Fibroblast of lung (primary cell): ENCODE measurements around the gene ARHGAP10. TPM values are rescaled to one million over a fixed set of nuclear protein-coding genes. Genes with fewer than 3 reads are reported as not detected.

Source experiments
- DNase-seq, 2 donors: peaks; one replicate each; pipeline versions ENCODE4 v3.0.0 to v3.0.0-alpha.2; 2010; ENCODE audit warnings: low read depth in 2 of 2
- H2AFZ ChIP-seq: 2 replicates; pipeline ENCODE4 v1.5.1; 2012; ENCODE audit warnings: low read length, control low read depth, inconsistent platforms
- H3K27ac ChIP-seq: 2 replicates; pipeline ENCODE4 v1.5.1; 2011; ENCODE audit warnings: low read length, control low read depth; ENCODE audit not compliant: insufficient read depth
- H3K27me3 ChIP-seq: 2 replicates; pipeline ENCODE4 v1.5.1; 2011; ENCODE audit warnings: mild to moderate bottlenecking, low read length; ENCODE audit not compliant: control insufficient read depth, insufficient read depth
- H3K36me3 ChIP-seq: 2 replicates; pipeline ENCODE4 v1.5.1; 2011; ENCODE audit warnings: low read length; ENCODE audit not compliant: control insufficient read depth, insufficient read depth
- H3K4me1 ChIP-seq: 2 replicates; pipeline ENCODE4 v1.5.1; 2011; ENCODE audit warnings: low read length; ENCODE audit not compliant: control insufficient read depth, insufficient read depth; ENCODE audit errors: extremely low read depth
- H3K4me2 ChIP-seq: 2 replicates; pipeline ENCODE4 v1.5.1; 2011; ENCODE audit warnings: low read length, control low read depth; ENCODE audit not compliant: insufficient read depth; ENCODE audit errors: extremely low read depth
- H3K4me3 ChIP-seq, 4 experiments: fragments of 200-600 bp in 1 of 4; sonication (generic) in 1 of 4; replicated peaks in 1 of 4; 2 replicates each; pipeline ENCODE4 v1.5.1; 2011 to 2016; ENCODE audit warnings: low read length in 4 of 4, low read depth in 3 of 4, mild to moderate bottlenecking in 3 of 4, control low read depth in 2 of 4, inconsistent platforms in 1 of 4, mixed read lengths in 1 of 4; ENCODE audit not compliant: insufficient read depth in 1 of 4; ENCODE audit errors: control extremely low read depth in 1 of 4
- H3K79me2 ChIP-seq: 2 replicates; pipeline ENCODE4 v1.5.1; 2012; ENCODE audit warnings: mild to moderate bottlenecking, low read length, inconsistent platforms; ENCODE audit not compliant: control insufficient read depth, insufficient read depth
- H3K9ac ChIP-seq: 2 replicates; pipeline ENCODE4 v1.5.1; 2011; ENCODE audit warnings: mild to moderate bottlenecking, low read length, control low read depth; ENCODE audit not compliant: insufficient read depth
- H3K9me3 ChIP-seq: 2 replicates; pipeline ENCODE4 v1.5.1; 2012; ENCODE audit warnings: low read depth, low read length; ENCODE audit not compliant: control insufficient read depth, insufficient read depth
- H4K20me1 ChIP-seq: 2 replicates; pipeline ENCODE4 v1.5.1; 2011; ENCODE audit warnings: low read length; ENCODE audit not compliant: control insufficient read depth, insufficient read depth; ENCODE audit errors: extremely low read depth
- CTCF ChIP-seq, 2 donors: IDR thresholded peaks in 1 of 2; conservative IDR thresholded peaks in 1 of 2; 1 replicate in 1 of 2; 2 replicates in 1 of 2; pipeline ENCODE4 v1.5.1; 2011 to 2012; ENCODE audit warnings: low read length in 2 of 2, control low read depth in 1 of 2, inconsistent platforms in 1 of 2, low read depth in 1 of 2, mild to moderate bottlenecking in 1 of 2
- EZH2 ChIP-seq: IDR thresholded peaks from 2 replicates; pipeline ENCODE4 v1.5.1; 2012; ENCODE audit warnings: low read length, control low read depth, mild to moderate bottlenecking; ENCODE audit errors: missing control alignments
- polyA plus RNA-seq, 2 donors: library from polyadenylated mRNA; depleted of rRNA in 1 of 2; stranded (reverse) in 1 of 2; unstranded in 1 of 2; fragments of >200 nt; gene quantifications; 2 replicates each; pipeline ENCODE4 v1.2.1, GENCODE V29; 2011 to 2012; ENCODE audit warnings: missing spikeins in 1 of 2
- total RNA-seq: library from RNA; depleted of rRNA; stranded (reverse); fragments of >200 nt; gene quantifications from 2 replicates; pipeline ENCODE4 v1.2.1, GENCODE V29; 2014

ARHGAP10 gene
- total and polyA plus RNA-seq, 2 donors (not counting 1 experiment from before 2014, with no cell fraction given), result 21.6 to 35.8 TPM

- no peak overlapping the region for H2AFZ ChIP-seq
- no peaks in the 10 kb centered on the region for H3K4me1 ChIP-seq
- H3K4me3 ChIP-seq, result no peak overlapping the region
- no peak overlapping the region for H3K4me2 ChIP-seq
- no peak overlapping the region for H3K27ac ChIP-seq
- TF ChIP-seq EZH2 (no peak), CTCF (conservative IDR thresholded peaks at IDR 0.05 in 1 of 2, IDR thresholded peaks at IDR 0.05 in 1 of 2; ENCODE audit: low read depth in 1 of 2, low read length in 2 of 2) (no peak)
- H3K79me2 ChIP-seq, result no peaks in the 10 kb centered on the region
- H3K36me3 ChIP-seq, result peaks cover 1% of the 10 kb centered on the region
- DNase-seq, result no peak
- no peaks in the 10 kb centered on the region for H3K27me3 ChIP-seq
- no peaks in the 10 kb centered on the region for H3K9me3 ChIP-seq
- no peaks in the 10 kb centered on the region for H4K20me1 ChIP-seq
- H3K9ac ChIP-seq, result no peak overlapping the region
Measured at GRCh38 chr4:147923854-147924253, 192.0 kb downstream of the ARHGAP10 start.

- no peaks in the 10 kb centered on the region for H3K4me1 ChIP-seq
- H3K79me2 ChIP-seq, result no peaks in the 10 kb centered on the region
- peaks cover 1% of the 10 kb centered on the region for H3K36me3 ChIP-seq
- no peak for TF ChIP-seq EZH2
- peak; percentile 49 to 52 for TF ChIP-seq CTCF (conservative IDR thresholded peaks at IDR 0.05 in 1 of 2, IDR thresholded peaks at IDR 0.05 in 1 of 2; ENCODE audit: low read depth in 1 of 2, low read length in 2 of 2)
- H3K9ac ChIP-seq, result no peak overlapping the region
- no peaks in the 10 kb centered on the region for H3K27me3 ChIP-seq
- DNase-seq, result peak; percentile 24 to 39
- no peak overlapping the region for H3K4me3 ChIP-seq
- no peaks in the 10 kb centered on the region for H3K9me3 ChIP-seq
- H2AFZ ChIP-seq, result no peak overlapping the region
- no peak overlapping the region for H3K27ac ChIP-seq
- no peaks in the 10 kb centered on the region for H4K20me1 ChIP-seq
- no peak overlapping the region for H3K4me2 ChIP-seq
Measured at GRCh38 chr4:147924604-147925412, 192.9 kb downstream of the ARHGAP10 start.

- H3K79me2 ChIP-seq, result no peaks in the 10 kb centered on the region
- peak; percentile 11 to 46 for DNase-seq
- no peak overlapping the region for H3K4me3 ChIP-seq
- H3K9ac ChIP-seq, result no peak overlapping the region
- peaks cover 1% of the 10 kb centered on the region for H3K36me3 ChIP-seq
- H3K4me1 ChIP-seq, result no peaks in the 10 kb centered on the region
- H2AFZ ChIP-seq, result no peak overlapping the region
- H3K4me2 ChIP-seq, result no peak overlapping the region
- H3K27me3 ChIP-seq, result no peaks in the 10 kb centered on the region
- TF ChIP-seq CTCF (conservative IDR thresholded peaks at IDR 0.05 in 1 of 2, IDR thresholded peaks at IDR 0.05 in 1 of 2; ENCODE audit: low read depth in 1 of 2, low read length in 2 of 2) (no peak), EZH2 (no peak)
- H3K27ac ChIP-seq, result no peak overlapping the region
- no peaks in the 10 kb centered on the region for H4K20me1 ChIP-seq
- H3K9me3 ChIP-seq, result no peaks in the 10 kb centered on the region
Measured at GRCh38 chr4:147927377-147928137, 195.7 kb downstream of the ARHGAP10 start.
